PFSK-1 (cell line): Measurements from ENCODE around the gene U2AF2.

Experiments
- POLR2AphosphoS5 ChIP-seq: IDR thresholded peaks from 2 replicates; pipeline ENCODE4 v1.6.1; 2012; ENCODE audit warnings: low read depth, mild to moderate bottlenecking, control low read depth, low read length, moderate library complexity
- TAF1 ChIP-seq: IDR thresholded peaks from 2 replicates; pipeline ENCODE4 v1.6.1; 2012; ENCODE audit warnings: low read length, control low read depth, borderline replicate concordance; ENCODE audit not compliant: insufficient read depth
- TF ChIP-seq, protein P1 (sequence below), 2 experiments: IDR thresholded peaks; 2 replicates each; pipeline versions ENCODE4 v1.6.1 to v1.8.0; 2011 to 2012; ENCODE audit warnings: low read depth in 2 of 2, low read length in 2 of 2, control low read depth in 1 of 2, inconsistent platforms in 1 of 2, mild to moderate bottlenecking in 1 of 2, moderate library complexity in 1 of 2; ENCODE audit not compliant: insufficient read depth in 1 of 2

DNA sequence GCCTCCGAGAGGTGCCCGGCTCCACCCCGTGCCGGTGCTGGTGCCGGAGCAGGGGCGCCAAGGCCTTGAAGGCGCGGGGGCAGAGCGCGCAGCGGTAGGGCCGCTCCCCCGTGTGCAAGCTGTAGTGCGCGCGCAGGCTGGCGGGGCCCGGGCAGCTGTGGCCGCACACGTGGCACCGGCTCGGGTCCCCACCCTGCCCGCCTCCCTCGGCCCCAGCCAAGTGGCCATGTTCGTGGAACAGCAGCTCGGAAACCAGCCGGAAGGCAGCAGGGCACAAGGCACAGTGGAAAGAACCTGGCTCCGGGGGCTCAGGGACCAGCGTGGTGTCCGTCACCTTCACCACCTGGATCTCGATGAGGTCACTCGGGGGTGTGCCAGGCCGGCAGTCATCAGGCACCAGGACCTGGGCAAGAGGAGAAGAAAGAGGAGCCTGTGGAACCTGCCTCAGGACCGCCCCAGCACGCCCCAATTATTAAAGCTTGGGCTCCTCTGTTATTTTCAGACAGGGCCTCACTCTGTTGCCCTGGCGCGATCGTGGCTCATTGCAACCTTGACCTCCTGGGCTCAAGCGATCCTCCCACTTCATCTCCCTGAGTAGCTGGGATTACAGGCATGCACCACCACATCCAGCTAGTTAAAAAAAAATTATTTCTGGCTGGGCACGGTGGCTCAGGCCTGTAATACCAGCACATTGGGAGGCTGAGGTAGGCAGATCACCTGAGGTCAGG, 32.4 kb upstream of the U2AF2 start:
- no peak for TF ChIP-seq POLR2AphosphoS5
- TF ChIP-seq TAF1: no peak
- TF ChIP-seq, protein P1, sequence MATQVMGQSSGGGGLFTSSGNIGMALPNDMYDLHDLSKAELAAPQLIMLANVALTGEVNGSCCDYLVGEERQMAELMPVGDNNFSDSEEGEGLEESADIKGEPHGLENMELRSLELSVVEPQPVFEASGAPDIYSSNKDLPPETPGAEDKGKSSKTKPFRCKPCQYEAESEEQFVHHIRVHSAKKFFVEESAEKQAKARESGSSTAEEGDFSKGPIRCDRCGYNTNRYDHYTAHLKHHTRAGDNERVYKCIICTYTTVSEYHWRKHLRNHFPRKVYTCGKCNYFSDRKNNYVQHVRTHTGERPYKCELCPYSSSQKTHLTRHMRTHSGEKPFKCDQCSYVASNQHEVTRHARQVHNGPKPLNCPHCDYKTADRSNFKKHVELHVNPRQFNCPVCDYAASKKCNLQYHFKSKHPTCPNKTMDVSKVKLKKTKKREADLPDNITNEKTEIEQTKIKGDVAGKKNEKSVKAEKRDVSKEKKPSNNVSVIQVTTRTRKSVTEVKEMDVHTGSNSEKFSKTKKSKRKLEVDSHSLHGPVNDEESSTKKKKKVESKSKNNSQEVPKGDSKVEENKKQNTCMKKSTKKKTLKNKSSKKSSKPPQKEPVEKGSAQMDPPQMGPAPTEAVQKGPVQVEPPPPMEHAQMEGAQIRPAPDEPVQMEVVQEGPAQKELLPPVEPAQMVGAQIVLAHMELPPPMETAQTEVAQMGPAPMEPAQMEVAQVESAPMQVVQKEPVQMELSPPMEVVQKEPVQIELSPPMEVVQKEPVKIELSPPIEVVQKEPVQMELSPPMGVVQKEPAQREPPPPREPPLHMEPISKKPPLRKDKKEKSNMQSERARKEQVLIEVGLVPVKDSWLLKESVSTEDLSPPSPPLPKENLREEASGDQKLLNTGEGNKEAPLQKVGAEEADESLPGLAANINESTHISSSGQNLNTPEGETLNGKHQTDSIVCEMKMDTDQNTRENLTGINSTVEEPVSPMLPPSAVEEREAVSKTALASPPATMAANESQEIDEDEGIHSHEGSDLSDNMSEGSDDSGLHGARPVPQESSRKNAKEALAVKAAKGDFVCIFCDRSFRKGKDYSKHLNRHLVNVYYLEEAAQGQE (IDR thresholded peaks at IDR 0.05; ENCODE audit: insufficient read depth in 1 of 2, low read depth in 2 of 2, low read length in 2 of 2): no peak
